MV-4-11 (cell line): ENCODE results near the gene POLN.
A peak's percentile ranks its signal among the peaks of the same experiment; 100 is the strongest.
"Not testable (repeated sequence)": the region's sequence is repeated elsewhere in the genome, so short reads cannot be mapped to it uniquely, and the experiment has no call there.

Experiments
- DNase-seq: peaks from one replicate; lab custom pipeline; 2025; lab: John Stamatoyannopoulos, UW

POLN gene

GRCh38 chr4:2220016-2220630 lies 21.8 kb downstream of the POLN start:
- peak; percentile 49 for DNase-seq

- no peak for DNase-seq
Observed at GRCh38 chr4:2219233-2219760, 22.6 kb downstream of the POLN start.

GRCh38 chr4:2218436-2218835 lies 23.5 kb downstream of the POLN start:
- DNase-seq, result no peak

GRCh38 chr4:2217726-2218125 lies 24.2 kb downstream of the POLN start:
- no peak for DNase-seq

- DNase-seq, result no peak
Observed at GRCh38 chr4:2212831-2213230, 29.1 kb downstream of the POLN start.

- DNase-seq, result not testable (repeated sequence)
Observed at GRCh38 chr4:2202789-2203188, 39.1 kb downstream of the POLN start.

- DNase-seq, result peak; percentile 10
Observed at GRCh38 chr4:2194496-2194895, 47.4 kb downstream of the POLN start.

GRCh38 chr4:2193326-2193725 lies 48.6 kb downstream of the POLN start:
- no peak for DNase-seq

GRCh38 chr4:2186865-2187172 lies 55.1 kb downstream of the POLN start:
- no peak for DNase-seq

- DNase-seq, result no peak
Observed at GRCh38 chr4:2186133-2186864, 55.6 kb downstream of the POLN start.

GRCh38 chr4:2183394-2183793 lies 58.5 kb downstream of the POLN start:
- peak; percentile 30 for DNase-seq

- DNase-seq, result peak; percentile 80
Observed at GRCh38 chr4:2182994-2183393, 58.9 kb downstream of the POLN start.

GRCh38 chr4:2180410-2180809 lies 61.5 kb downstream of the POLN start:
- peak; percentile 5 for DNase-seq

GRCh38 chr4:2179717-2180116 lies 62.2 kb downstream of the POLN start:
- no peak for DNase-seq

- no peak for DNase-seq
Observed at GRCh38 chr4:2178986-2179385, 62.9 kb downstream of the POLN start.

GRCh38 chr4:2177443-2178093 lies 64.4 kb downstream of the POLN start:
- no peak for DNase-seq

GRCh38 chr4:2175990-2176698 lies 65.8 kb downstream of the POLN start:
- no peak for DNase-seq

- DNase-seq, result no peak
Observed at GRCh38 chr4:2174061-2174460, 67.9 kb downstream of the POLN start.

GRCh38 chr4:2172627-2173231 lies 69.2 kb downstream of the POLN start:
- DNase-seq, result no peak

- peak; percentile 81 for DNase-seq
Observed at GRCh38 chr4:2172161-2172560, 69.8 kb downstream of the POLN start.

- DNase-seq, result no peak
Observed at GRCh38 chr4:2168469-2169319, 73.2 kb downstream of the POLN start.
